HFFc6 (cell line): Measurements from ENCODE around the gene POLR2A. TPM values are rescaled to one million over a fixed set of nuclear protein-coding genes. Genes with fewer than 3 reads are reported as not detected.
A peak's percentile ranks its signal among the peaks of the same experiment; 100 is the strongest.

ENCODE experiments used
- DNase-seq: peaks from one replicate; pipeline ENCODE4 v3.0.0-alpha.2; 2018
- H3K27ac Mint-ChIP-seq: 2 replicates; pipeline ENCODE4 v1.8.0; 2020; ENCODE audit warnings: mild to moderate bottlenecking, mixed read lengths
- H3K27me3 Mint-ChIP-seq: 2 replicates; pipeline ENCODE4 v1.8.0; 2021; ENCODE audit warnings: mild to moderate bottlenecking, moderate library complexity, mixed read lengths; ENCODE audit not compliant: insufficient read depth
- H3K36me3 Mint-ChIP-seq: 2 replicates; pipeline ENCODE4 v1.8.0; 2021; ENCODE audit warnings: low read depth, mixed read lengths
- H3K4me1 Mint-ChIP-seq: 2 replicates; pipeline ENCODE4 v1.8.0; 2020; ENCODE audit warnings: low read depth, mixed read lengths
- H3K4me3 Mint-ChIP-seq: 2 replicates; pipeline ENCODE4 v1.8.0; 2020; ENCODE audit warnings: mild to moderate bottlenecking, moderate library complexity, mixed read lengths
- H3K9me3 Mint-ChIP-seq: 2 replicates; pipeline ENCODE4 v1.8.0; 2020; ENCODE audit warnings: mild to moderate bottlenecking, mixed read lengths
- CTCF ChIP-seq: fragments of 200-600 bp; sonication (generic); IDR thresholded peaks from 2 replicates; pipeline ENCODE4 v1.5.0; 2021; ENCODE audit warnings: antibody characterized with exemption, mild to moderate bottlenecking
- total RNA-seq, 6 experiments: library from RNA; stranded (reverse); fragmentation: NEBNext Ultra II Directional; extraction: Animal tissue kit (Norgen Biotek cat#: 25700); gene quantifications; 2 replicates in 1 of 6; 3 replicates in 5 of 6; pipeline ENCODE4 v1.2.3, GENCODE V29; 2021

POLR2A gene
- total RNA-seq, 6 experiments from 2014 or later, result 111 to 127 (median 118) TPM

- TF ChIP-seq CTCF, result peak; percentile 1; the same call in 1 of the 2 replicates
- no peak for DNase-seq
- Mint-ChIP-seq H3K36me3 (no peaks in the 10 kb centered on the region; the same call in 1 of the 2 replicates), H3K27ac (no peak overlapping the region), H3K4me1 (peaks cover 47% of the 10 kb centered on the region), H3K9me3 (no peaks in the 10 kb centered on the region), H3K27me3 (peaks cover 30% of the 10 kb centered on the region), H3K4me3 (no peak overlapping the region)
These were observed 42.9 kb upstream of the POLR2A start for GRCh38 chr17:7441266-7441665.

- H3K27ac Mint-ChIP-seq, result no peak overlapping the region
- no peak for DNase-seq
- no peaks in the 10 kb centered on the region for H3K9me3 Mint-ChIP-seq
- peaks cover 36% of the 10 kb centered on the region for H3K27me3 Mint-ChIP-seq
- no peak for TF ChIP-seq CTCF
- H3K4me1 Mint-ChIP-seq, result peaks cover 38% of the 10 kb centered on the region
- no peak overlapping the region for H3K4me3 Mint-ChIP-seq
- no peaks in the 10 kb centered on the region; the same call in 1 of the 2 replicates for H3K36me3 Mint-ChIP-seq
These were observed 42.0 kb upstream of the POLR2A start for GRCh38 chr17:7442142-7442541.

- Mint-ChIP-seq H3K27me3 (peaks cover 28% of the 10 kb centered on the region), H3K27ac (no peak overlapping the region), H3K36me3 (no peaks in the 10 kb centered on the region), H3K4me1 (peaks cover 32% of the 10 kb centered on the region), H3K4me3 (no peak overlapping the region), H3K9me3 (no peaks in the 10 kb centered on the region; the same call in 1 of the 2 replicates)
- DNase-seq, result no peak
- TF ChIP-seq CTCF, result no peak
These were observed 40.4 kb upstream of the POLR2A start for GRCh38 chr17:7443499-7444485.

GRCh38 chr17:7444682-7445618, 39.2 kb upstream of the POLR2A start, which contains the start of gene CHRNB1:
CHRNB1 (plus strand) TSS chr17:7445061; CDS start chr17:7445128, 67 bp downstream.
- no peak for DNase-seq
- no peaks in the 10 kb centered on the region; the same call in 1 of the 2 replicates for H3K9me3 Mint-ChIP-seq
- peaks cover 32% of the 10 kb centered on the region for H3K4me1 Mint-ChIP-seq
- no peaks in the 10 kb centered on the region for H3K36me3 Mint-ChIP-seq
- H3K4me3 Mint-ChIP-seq, result peak within 1 kb of the TSS; percentile 50
- no peak for TF ChIP-seq CTCF
- H3K27me3 Mint-ChIP-seq, result peaks cover 22% of the 10 kb centered on the region
- no peak within 1 kb of the TSS for H3K27ac Mint-ChIP-seq

- Mint-ChIP-seq H3K4me1 (peaks cover 31% of the 10 kb centered on the region), H3K36me3 (no peaks in the 10 kb centered on the region), H3K9me3 (no peaks in the 10 kb centered on the region; the same call in 1 of the 2 replicates), H3K4me3 (peak overlapping the region; percentile 50), H3K27ac (no peak overlapping the region), H3K27me3 (peaks cover 22% of the 10 kb centered on the region)
- DNase-seq, result no peak
- TF ChIP-seq CTCF, result no peak
These were observed 38.6 kb upstream of the POLR2A start for GRCh38 chr17:7445619-7445968.
